Right renal pelvis (tissue), 4 donors: Measurements from ENCODE around the gene GAPDHS. TPM values are rescaled to one million over a fixed set of nuclear protein-coding genes. Genes with fewer than 3 reads are reported as not detected.

ENCODE experiments used
- DNase-seq, 4 donors: peaks; one replicate each; pipeline ENCODE4 v3.0.0-alpha.2; 2013; ENCODE audit warnings: low read depth in 4 of 4, low spot score in 3 of 4, missing footprints in 1 of 4
- polyA plus RNA-seq, 4 donors: library from polyadenylated mRNA; unstranded; fragments of 120-200 nt; gene quantifications; one replicate each; pipeline ENCODE4 v1.2.1, GENCODE V29; 2013; ENCODE audit not compliant: insufficient read length in 4 of 4

GAPDHS gene
- not detected for polyA plus RNA-seq

- DNase-seq, result no peak
Observed at GRCh38 chr19:35533201-35533821, at the start of gene GAPDHS. GAPDHS (plus strand) TSS chr19:35533456; CDS start chr19:35533528, 72 bp downstream.

DNA sequence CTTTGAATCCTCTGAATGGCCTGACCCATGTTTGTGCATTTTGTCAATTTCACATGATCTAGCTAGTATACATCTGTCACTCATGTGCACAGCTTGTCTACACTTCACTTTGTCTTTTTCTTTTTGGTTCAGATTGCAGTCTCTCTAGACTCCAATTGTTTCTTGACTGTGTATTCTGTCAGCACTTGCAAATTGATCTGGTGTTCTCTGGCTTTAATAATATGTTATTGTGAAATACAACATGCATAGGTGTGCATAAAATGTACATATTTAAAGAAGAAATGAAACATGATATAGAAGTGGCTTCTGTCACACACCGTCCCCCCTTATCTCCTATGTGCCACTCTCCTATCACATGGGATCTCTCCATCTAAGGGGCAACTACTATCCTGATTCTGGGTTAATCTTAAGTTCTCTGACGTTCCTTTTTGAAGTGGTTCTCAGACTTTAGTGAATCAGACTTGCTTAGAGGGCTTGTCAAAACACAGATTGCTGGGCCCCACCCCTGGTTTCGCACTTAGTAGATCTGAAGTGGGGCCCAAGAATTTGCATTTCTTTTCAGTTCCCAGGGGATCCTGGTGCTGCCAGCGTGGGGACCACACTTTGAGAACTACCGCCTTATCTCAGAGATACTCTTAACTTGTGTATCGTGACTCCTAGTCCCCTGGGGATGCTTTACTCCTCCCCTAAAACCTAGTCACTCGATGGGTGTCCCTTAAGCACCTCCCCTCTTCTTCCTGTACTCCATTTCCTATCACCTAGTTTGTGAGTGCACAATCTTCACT is 48.8 kb upstream of the GAPDHS start:
- DNase-seq, result no peak

DNA sequence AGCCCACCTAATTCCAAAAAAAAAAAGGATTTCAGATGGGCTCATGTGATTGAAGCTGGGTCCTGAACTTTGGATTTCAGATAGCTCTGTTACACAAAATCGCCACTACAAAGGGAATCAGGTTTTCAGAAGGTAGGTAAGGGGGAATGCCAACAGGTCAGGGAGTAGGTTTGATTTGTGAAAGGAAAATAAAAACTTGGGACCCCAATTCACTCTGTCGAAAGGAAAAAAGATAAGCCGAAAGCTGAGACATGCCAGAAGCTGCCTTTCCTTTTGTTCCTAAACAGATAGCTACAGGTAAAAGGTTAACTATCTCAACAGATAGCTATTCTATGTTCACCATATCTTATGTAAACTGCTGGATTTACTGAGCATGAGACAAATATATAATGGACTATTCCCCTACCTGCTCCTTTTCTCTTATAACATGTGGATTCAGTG is 47.0 kb upstream of the GAPDHS start:
- no peak for DNase-seq

GRCh38 chr19:35487656-35488182 is 45.5 kb upstream of the GAPDHS start:
- no peak for DNase-seq

GRCh38 chr19:35488677-35489076 is 44.6 kb upstream of the GAPDHS start:
- no peak for DNase-seq

DNA sequence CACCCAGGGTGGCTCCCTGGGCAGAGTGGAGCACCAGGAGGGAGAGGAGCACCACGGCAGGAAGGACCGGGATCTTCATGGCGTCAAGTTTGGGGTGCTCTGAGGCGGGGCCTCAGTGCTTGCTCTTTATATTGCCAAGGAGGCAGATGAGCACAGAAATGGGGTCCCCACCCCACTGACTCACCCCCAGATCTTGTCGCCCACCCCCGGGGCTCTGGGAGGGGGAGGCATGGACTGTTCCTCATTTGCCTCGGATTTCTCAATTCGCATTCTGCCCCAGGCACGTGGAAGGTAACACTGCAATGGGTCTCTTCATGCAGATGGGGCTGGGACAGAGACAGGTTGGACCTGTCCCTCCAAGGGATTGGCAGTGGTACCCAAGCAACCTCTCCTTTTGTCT is 42.9 kb upstream of the GAPDHS start, which contains the start of gene KRTDAP:
TSS of gene KRTDAP (minus strand) at position 101 of the 400 bp plus-strand sequence. CDS start at position 79, 22 bp downstream.
- DNase-seq, result no peak

GRCh38 chr19:35491836-35492360 is 41.4 kb upstream of the GAPDHS start:
- DNase-seq, result no peak

DNA sequence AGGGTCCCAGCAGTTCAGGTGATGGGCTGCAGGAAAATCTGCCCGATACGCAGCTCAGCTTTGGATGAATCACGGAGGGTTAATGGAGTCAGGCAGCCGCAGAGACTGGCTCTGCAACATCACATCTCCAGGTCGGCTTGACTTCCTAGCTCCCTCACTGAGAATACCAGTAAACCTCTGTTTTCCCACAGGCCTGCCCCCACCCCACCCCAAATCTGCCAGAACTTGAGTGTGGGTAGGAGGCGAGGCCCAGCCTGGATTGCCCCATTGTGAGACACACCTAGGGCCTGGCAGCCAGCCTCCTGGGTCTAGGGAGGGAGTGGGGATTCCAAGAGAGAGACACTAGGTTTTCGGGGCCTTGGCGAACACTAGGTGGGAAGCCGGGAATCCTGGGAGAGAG is 39.3 kb upstream of the GAPDHS start:
- DNase-seq, result no peak

GRCh38 chr19:35495107-35496064 is 37.9 kb upstream of the GAPDHS start:
- peak in 2 of 4 donors; percentile 23 to 31 for DNase-seq

GRCh38 chr19:35497406-35497805 is 35.9 kb upstream of the GAPDHS start:
- DNase-seq, result no peak

DNA sequence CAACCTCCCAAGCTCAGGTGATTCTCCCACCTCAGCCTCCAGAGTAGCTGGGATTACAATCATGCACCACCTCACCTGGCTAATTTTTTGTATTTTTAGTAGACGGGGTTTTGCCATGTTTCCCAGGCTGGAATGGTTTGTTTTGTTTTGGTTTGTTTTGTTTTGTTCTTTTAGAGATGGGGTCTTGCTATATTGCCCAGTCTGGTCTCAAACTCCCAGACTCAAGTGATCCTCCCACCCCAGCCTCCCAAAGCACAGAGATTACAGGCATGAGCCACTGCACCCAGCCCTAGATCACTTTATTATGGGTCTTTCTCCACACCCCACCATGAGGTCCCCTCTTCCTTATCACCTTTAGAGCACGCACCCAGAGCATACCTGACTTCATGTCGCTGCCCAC is 35.0 kb upstream of the GAPDHS start:
- no peak for DNase-seq

GRCh38 chr19:35498984-35499527 is 34.2 kb upstream of the GAPDHS start:
- DNase-seq, result no peak

GRCh38 chr19:35500611-35501010 is 32.6 kb upstream of the GAPDHS start:
- DNase-seq, result no peak

DNA sequence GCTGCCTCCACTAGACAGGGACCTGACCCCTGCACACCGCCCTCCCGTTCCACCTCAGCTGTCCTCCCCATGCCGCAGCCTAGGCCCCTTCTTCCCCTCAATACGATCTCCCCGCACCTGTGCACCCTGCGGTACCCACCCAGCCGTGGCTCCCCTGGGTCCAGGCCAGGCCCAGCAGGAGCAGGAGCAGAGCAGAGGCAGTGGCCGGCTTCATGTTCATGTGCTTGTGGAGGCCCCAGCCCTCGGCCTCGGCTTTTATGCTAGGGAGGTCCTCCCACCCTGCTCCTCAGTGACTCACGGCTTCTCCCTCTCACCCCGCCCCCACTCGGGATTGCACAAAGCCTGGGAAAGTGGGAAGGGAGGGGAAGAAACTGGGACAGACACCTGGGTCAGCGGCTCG is 31.6 kb upstream of the GAPDHS start:
- no peak for DNase-seq

DNA sequence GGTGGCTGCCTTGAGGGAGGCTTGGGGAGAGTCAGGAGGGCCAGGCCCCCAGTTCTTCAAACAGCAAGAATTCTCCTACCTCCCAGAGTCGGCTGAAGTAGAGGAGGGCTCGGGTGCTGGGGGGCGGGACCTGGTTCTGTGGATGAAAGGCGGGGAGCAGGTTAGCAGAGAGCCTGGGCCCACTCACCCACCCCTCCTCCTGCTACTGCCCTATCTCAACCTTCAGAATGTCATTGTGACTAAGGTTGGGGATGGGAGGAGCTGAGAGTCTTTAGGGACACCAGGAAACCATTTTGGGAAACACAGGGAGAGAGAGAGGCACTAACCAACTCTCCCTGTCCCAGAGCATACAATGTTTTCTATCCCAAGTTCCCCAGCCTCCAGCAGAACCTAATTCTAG is 30.5 kb upstream of the GAPDHS start:
- no peak for DNase-seq

GRCh38 chr19:35506011-35506410 is 27.2 kb upstream of the GAPDHS start:
- DNase-seq, result no peak

- no peak for DNase-seq
Observed at GRCh38 chr19:35507561-35507960, 25.7 kb upstream of the GAPDHS start.

GRCh38 chr19:35508129-35508528 is 25.1 kb upstream of the GAPDHS start:
- no peak for DNase-seq

GRCh38 chr19:35509018-35509652 is 24.1 kb upstream of the GAPDHS start:
- DNase-seq, result peak in 1 of 4 donors; percentile 12
